BE2C (cell line): ENCODE measurements around the gene POLR2A.

Experiments
- DNase-seq: peaks from one replicate; pipeline ENCODE4 v3.0.0-alpha.2; 2020
- H3K27me3 ChIP-seq: fragments of 250-450 bp; sonication (Bioruptor Pico); 2 replicates; pipeline ENCODE4 v1.5.1; 2020; ENCODE audit warnings: mild to moderate bottlenecking
- H3K36me3 ChIP-seq: fragments of 250-450 bp; sonication (Bioruptor Pico); 2 replicates; pipeline ENCODE4 v1.5.1; 2020; ENCODE audit warnings: mild to moderate bottlenecking
- H3K4me1 ChIP-seq: fragments of 250-450 bp; sonication (Bioruptor Pico); 2 replicates; pipeline ENCODE4 v1.5.1; 2020
- H3K4me3 ChIP-seq: 2 replicates; pipeline ENCODE4 v1.5.1; 2011; ENCODE audit warnings: low read depth, low read length
- H3K9me3 ChIP-seq: fragments of 250-450 bp; sonication (Bioruptor Pico); 2 replicates; pipeline ENCODE4 v1.5.1; 2020
- TF ChIP-seq, protein P1 (sequence below): IDR thresholded peaks from 2 replicates; pipeline ENCODE4 v1.5.1; 2012; ENCODE audit warnings: mild to moderate bottlenecking, low read depth, low read length

The POLR2A gene

GRCh38 chr17:7483255-7484066 lies 705 bp upstream of the POLR2A start:
- TF ChIP-seq, protein P1, sequence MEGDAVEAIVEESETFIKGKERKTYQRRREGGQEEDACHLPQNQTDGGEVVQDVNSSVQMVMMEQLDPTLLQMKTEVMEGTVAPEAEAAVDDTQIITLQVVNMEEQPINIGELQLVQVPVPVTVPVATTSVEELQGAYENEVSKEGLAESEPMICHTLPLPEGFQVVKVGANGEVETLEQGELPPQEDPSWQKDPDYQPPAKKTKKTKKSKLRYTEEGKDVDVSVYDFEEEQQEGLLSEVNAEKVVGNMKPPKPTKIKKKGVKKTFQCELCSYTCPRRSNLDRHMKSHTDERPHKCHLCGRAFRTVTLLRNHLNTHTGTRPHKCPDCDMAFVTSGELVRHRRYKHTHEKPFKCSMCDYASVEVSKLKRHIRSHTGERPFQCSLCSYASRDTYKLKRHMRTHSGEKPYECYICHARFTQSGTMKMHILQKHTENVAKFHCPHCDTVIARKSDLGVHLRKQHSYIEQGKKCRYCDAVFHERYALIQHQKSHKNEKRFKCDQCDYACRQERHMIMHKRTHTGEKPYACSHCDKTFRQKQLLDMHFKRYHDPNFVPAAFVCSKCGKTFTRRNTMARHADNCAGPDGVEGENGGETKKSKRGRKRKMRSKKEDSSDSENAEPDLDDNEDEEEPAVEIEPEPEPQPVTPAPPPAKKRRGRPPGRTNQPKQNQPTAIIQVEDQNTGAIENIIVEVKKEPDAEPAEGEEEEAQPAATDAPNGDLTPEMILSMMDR = no peak
- H3K4me1 ChIP-seq = no peaks in the 10 kb centered on the region
- no peaks in the 10 kb centered on the region for H3K36me3 ChIP-seq
- no peaks in the 10 kb centered on the region for H3K27me3 ChIP-seq
- peak overlapping the region; percentile 81 for H3K4me3 ChIP-seq
- H3K9me3 ChIP-seq = no peaks in the 10 kb centered on the region
- DNase-seq = peak; percentile 81

- no peaks in the 10 kb centered on the region for H3K4me1 ChIP-seq
- TF ChIP-seq, protein P1 = no peak
- no peak for DNase-seq
- no peaks in the 10 kb centered on the region for H3K36me3 ChIP-seq
- peak overlapping the region; percentile 81 for H3K4me3 ChIP-seq
- H3K27me3 ChIP-seq = no peaks in the 10 kb centered on the region
- no peaks in the 10 kb centered on the region for H3K9me3 ChIP-seq
These were observed 782 bp downstream of the POLR2A start for GRCh38 chr17:7484919-7485377.

GRCh38 chr17:7486181-7486580 lies 2.0 kb downstream of the POLR2A start:
- no peaks in the 10 kb centered on the region for H3K4me1 ChIP-seq
- H3K27me3 ChIP-seq = no peaks in the 10 kb centered on the region
- no peaks in the 10 kb centered on the region for H3K9me3 ChIP-seq
- peak overlapping the region; percentile 81 for H3K4me3 ChIP-seq
- DNase-seq = no peak
- TF ChIP-seq, protein P1 = no peak
- H3K36me3 ChIP-seq = no peaks in the 10 kb centered on the region

GRCh38 chr17:7490144-7490543 lies 6.0 kb downstream of the POLR2A start:
- Histone ChIP-seq H3K4me1 (no peaks in the 10 kb centered on the region), H3K36me3 (no peaks in the 10 kb centered on the region), H3K9me3 (no peaks in the 10 kb centered on the region), H3K4me3 (no peak overlapping the region), H3K27me3 (no peaks in the 10 kb centered on the region)
- TF ChIP-seq, protein P1 = no peak
- DNase-seq = no peak

DNA sequence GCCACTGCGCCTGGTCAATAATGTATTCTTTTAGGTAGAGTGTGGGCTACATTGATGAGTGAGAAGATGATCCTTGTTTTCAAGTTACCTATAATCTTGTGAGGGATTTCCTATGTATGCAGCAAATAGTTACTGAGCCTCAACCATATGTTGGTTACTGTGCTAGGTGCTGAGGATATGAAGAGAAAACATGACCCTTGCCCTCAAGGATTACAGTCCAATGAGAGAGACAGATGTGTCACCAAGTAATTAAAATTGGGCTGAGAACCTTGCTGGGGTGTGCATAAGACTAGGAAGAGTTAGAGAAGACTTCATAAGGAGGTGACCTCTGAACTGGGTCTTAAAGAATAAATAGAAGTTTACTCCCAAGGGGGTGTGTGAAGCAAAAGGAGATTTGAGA lies 7.4 kb downstream of the POLR2A start:
- Histone ChIP-seq H3K27me3 (no peaks in the 10 kb centered on the region), H3K4me1 (no peaks in the 10 kb centered on the region), H3K4me3 (no peak overlapping the region), H3K9me3 (no peaks in the 10 kb centered on the region), H3K36me3 (peaks cover 4% of the 10 kb centered on the region)
- no peak for DNase-seq
- TF ChIP-seq, protein P1 = no peak

- Histone ChIP-seq H3K4me1 (no peaks in the 10 kb centered on the region), H3K4me3 (no peak overlapping the region), H3K36me3 (peaks cover 24% of the 10 kb centered on the region), H3K9me3 (no peaks in the 10 kb centered on the region), H3K27me3 (no peaks in the 10 kb centered on the region)
- TF ChIP-seq, protein P1 = no peak
- DNase-seq = no peak
These were observed 9.8 kb downstream of the POLR2A start for GRCh38 chr17:7493941-7494340.
